Ascending aorta (tissue), 2 donors: ENCODE data around the gene TMEM187. TPM values are rescaled to one million over a fixed set of nuclear protein-coding genes. Genes with fewer than 3 reads are reported as not detected.

Source experiments
- DNase-seq, 2 donors: peaks; one replicate each; pipeline ENCODE4 v3.0.0-alpha.2; 2019; ENCODE audit warnings: low spot score in 2 of 2
- H3K27ac ChIP-seq, 2 donors: fragments of 200-600 bp; sonication (generic); one replicate each; pipeline ENCODE4 v1.5.1; 2016 to 2017; ENCODE audit warnings: mild to moderate bottlenecking in 1 of 2
- H3K27me3 ChIP-seq: fragments of 200-600 bp; sonication (generic); one replicate; pipeline ENCODE4 v1.5.1; 2017
- H3K36me3 ChIP-seq, 2 donors: fragments of 200-600 bp; sonication (generic); one replicate each; pipeline ENCODE4 v1.5.1; 2016
- H3K4me1 ChIP-seq, 2 donors: fragments of 200-600 bp; sonication (generic); one replicate each; pipeline ENCODE4 v1.5.1; 2016 to 2017; ENCODE audit warnings: mild to moderate bottlenecking in 1 of 2
- H3K4me3 ChIP-seq, 2 donors: fragments of 200-600 bp; sonication (generic); one replicate each; pipeline ENCODE4 v1.5.1; 2016 to 2017; ENCODE audit warnings: mild to moderate bottlenecking in 1 of 2
- H3K9me3 ChIP-seq, 2 donors: fragments of 200-600 bp; sonication (generic); one replicate each; pipeline ENCODE4 v1.5.1; 2016
- intact Hi-C: fragments of 100-400 bp; cut with DNase I; formaldehyde crosslinking; loops from one replicate; pipeline ENCODE4 v1.15.1; 2023
- total RNA-seq: library from RNA; depleted of rRNA; stranded (reverse); fragments of >200 nt; gene quantifications from one replicate; pipeline ENCODE4 v1.1.0, GENCODE V29; 2016
- TF ChIP-seq, protein P1 (sequence below), 3 experiments: fragments of 200-600 bp in 2 of 3; fragments of 450-650 bp in 1 of 3; sonication (generic) in 2 of 3; IDR thresholded peaks; one replicate each; pipeline ENCODE4 v1.5.1; 2016 to 2019; ENCODE audit warnings: antibody characterized with exemption in 3 of 3, mild to moderate bottlenecking in 1 of 3, moderate library complexity in 1 of 3

TMEM187 gene
- total RNA-seq, 1 donor from 2014 or later: 4.4 TPM

DNA sequence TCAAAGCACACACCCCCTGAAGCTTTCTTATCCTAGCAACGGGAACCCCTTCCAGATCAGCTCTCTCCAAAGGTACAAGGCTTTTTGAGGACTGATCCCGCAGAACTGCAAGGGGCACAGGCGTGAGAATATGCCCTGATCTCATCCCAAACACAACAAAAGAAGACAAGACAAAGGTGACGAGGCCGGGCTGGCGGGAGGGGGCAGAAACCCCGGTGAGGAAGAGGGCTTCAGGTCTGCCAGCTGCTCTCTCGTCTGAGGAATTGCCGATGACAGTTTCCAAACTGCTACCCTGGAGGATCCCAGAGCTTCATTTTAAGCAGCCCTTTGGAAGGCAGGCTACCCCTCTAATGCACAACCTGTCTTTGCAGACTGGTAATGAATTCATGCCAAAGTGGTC is 4.3 kb upstream of the TMEM187 start:
- Histone ChIP-seq H3K4me3 (peak overlapping the region in 1 of 2 donors; percentile 91), H3K9me3 (no peaks in the 10 kb centered on the region), H3K27ac (peak overlapping the region; percentile 10 to 98), H3K36me3 (peaks cover 11 to 13% of the 10 kb centered on the region in 2 donors), H3K4me1 (peaks cover 11 to 21% of the 10 kb centered on the region in 2 donors), H3K27me3 (no peaks in the 10 kb centered on the region)
- intact Hi-C loops: no loop called here
- DNase-seq: no peak
- TF ChIP-seq, protein P1, sequence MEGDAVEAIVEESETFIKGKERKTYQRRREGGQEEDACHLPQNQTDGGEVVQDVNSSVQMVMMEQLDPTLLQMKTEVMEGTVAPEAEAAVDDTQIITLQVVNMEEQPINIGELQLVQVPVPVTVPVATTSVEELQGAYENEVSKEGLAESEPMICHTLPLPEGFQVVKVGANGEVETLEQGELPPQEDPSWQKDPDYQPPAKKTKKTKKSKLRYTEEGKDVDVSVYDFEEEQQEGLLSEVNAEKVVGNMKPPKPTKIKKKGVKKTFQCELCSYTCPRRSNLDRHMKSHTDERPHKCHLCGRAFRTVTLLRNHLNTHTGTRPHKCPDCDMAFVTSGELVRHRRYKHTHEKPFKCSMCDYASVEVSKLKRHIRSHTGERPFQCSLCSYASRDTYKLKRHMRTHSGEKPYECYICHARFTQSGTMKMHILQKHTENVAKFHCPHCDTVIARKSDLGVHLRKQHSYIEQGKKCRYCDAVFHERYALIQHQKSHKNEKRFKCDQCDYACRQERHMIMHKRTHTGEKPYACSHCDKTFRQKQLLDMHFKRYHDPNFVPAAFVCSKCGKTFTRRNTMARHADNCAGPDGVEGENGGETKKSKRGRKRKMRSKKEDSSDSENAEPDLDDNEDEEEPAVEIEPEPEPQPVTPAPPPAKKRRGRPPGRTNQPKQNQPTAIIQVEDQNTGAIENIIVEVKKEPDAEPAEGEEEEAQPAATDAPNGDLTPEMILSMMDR (IDR thresholded peaks at IDR 0.05): no peak

- peak overlapping the region; percentile 84 to 91 for H3K4me3 ChIP-seq
- no peak for DNase-seq
- intact Hi-C loops: no loop called here
- H3K36me3 ChIP-seq: peaks cover 6 to 8% of the 10 kb centered on the region in 2 donors
- peaks cover 16 to 21% of the 10 kb centered on the region in 2 donors for H3K4me1 ChIP-seq
- TF ChIP-seq, protein P1 (IDR thresholded peaks at IDR 0.05): no peak
- no peaks in the 10 kb centered on the region for H3K9me3 ChIP-seq
- H3K27ac ChIP-seq: peak overlapping the region; percentile 98 to 99
- no peaks in the 10 kb centered on the region for H3K27me3 ChIP-seq
Measured at GRCh38 chrX:153968754-153969124, 3.8 kb upstream of the TMEM187 start.

DNA sequence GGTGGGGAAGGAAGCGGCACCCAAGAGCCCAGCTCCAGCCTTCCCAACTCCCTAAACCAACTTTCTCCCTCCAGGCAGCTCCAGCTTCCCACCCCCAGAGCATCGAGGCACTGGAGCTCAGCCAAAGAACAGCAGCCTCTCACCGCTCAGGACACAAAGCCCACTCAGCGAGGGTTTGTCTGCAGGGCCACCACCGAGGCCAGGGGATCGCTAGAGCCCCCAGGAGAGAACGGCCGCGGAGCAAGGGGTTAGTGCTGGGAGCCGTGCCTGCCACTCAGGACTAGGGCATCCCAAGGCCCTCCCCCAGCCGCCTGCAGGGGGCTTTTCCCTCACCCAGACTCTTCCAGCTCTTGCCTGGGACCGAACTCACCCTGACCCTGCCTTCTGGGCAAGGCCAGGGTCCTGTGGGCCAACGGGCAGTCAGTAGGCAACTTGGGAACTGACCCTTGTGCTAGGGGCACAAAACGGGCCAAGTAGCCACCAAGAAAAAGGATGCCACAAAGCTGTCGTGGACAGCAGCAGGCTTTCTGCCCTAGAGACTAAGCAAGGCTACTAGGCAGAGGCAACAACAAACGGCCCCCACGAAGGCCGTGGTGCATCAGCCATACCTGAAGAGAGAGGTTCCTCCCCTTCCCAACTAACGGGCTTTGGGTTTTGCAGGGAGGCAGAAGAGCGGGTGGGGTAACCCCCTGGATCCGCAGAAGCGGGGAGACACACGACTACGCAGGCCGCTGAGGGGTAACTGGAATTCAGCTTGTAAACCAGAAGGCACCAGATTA is 3.2 kb upstream of the TMEM187 start:
- TF ChIP-seq, protein P1 (IDR thresholded peaks at IDR 0.05): no peak
- H3K27ac ChIP-seq: peak overlapping the region; percentile 98 to 99
- intact Hi-C loops: no loop called here
- no peaks in the 10 kb centered on the region for H3K9me3 ChIP-seq
- no peak for DNase-seq
- no peaks in the 10 kb centered on the region for H3K27me3 ChIP-seq
- H3K4me1 ChIP-seq: peaks cover 18 to 21% of the 10 kb centered on the region in 2 donors
- H3K4me3 ChIP-seq: peak overlapping the region; percentile 84 to 91
- H3K36me3 ChIP-seq: peaks cover 1 to 3% of the 10 kb centered on the region in 2 donors

GRCh38 chrX:153969904-153970356 is 2.6 kb upstream of the TMEM187 start:
- intact Hi-C loops: loop anchor here (5.0 kb wide), 1 partner anchor 572 kb away; no protein-coding TSS in a partner anchor
- peaks cover 18 to 21% of the 10 kb centered on the region in 2 donors for H3K4me1 ChIP-seq

DNA sequence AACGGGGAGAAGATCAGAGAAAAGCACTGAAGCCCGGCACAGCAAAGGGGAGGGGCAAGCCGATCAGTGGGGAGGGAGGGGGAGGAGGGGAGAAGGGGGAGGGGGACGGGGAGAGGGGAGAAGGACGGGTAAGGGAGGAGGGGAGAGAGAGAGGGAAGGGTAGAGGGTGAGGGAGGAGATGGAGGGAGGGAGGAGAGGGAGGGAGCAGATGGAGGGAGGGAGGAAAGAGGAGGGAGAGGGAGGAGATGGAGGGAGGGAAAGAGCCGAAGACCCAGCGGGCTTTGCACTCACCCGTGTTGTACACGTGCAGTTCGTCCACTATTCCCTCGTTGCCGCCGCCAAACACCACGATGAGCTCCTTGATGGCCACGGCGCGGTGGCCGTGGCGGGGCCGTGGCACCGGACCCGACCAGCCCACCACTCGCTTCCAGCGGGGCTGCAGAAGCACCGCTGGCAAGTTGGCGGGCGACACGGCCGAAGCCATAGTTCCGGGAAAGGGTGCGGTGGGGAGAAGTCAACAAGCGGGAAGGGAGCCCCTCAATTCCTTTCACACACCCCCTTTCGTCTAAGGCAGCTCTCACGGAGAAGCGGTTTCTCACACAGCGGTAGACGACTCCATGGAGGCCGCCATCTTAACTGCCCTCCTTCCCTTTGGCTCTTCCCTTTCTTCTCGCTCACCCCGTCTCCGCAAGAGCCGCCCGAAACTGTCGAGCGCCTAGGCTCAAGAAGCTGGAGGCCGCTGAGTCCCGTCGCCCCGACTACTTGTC is 2.0 kb upstream of the TMEM187 start:
- peak overlapping the region; percentile 98 to 99 for H3K27ac ChIP-seq
- peak overlapping the region; percentile 84 to 91 for H3K4me3 ChIP-seq
- intact Hi-C loops: loop anchor here (5.0 kb wide), 1 partner anchor 572 kb away; no protein-coding TSS in a partner anchor
- H3K36me3 ChIP-seq: no peaks in the 10 kb centered on the region
- peaks cover 18 to 21% of the 10 kb centered on the region in 2 donors for H3K4me1 ChIP-seq
- TF ChIP-seq, protein P1 (IDR thresholded peaks at IDR 0.05): no peak
- no peaks in the 10 kb centered on the region for H3K27me3 ChIP-seq
- no peaks in the 10 kb centered on the region for H3K9me3 ChIP-seq
- DNase-seq: no peak

More at GRCh38 chrX:153969904-153970356, 2.6 kb upstream of the TMEM187 start:
- Histone ChIP-seq H3K4me3 (peak overlapping the region; percentile 84 to 91), H3K27ac (peak overlapping the region; percentile 98 to 99), H3K36me3 (no peaks in the 10 kb centered on the region), H3K9me3 (no peaks in the 10 kb centered on the region), H3K27me3 (no peaks in the 10 kb centered on the region)
- no peak for DNase-seq
- TF ChIP-seq, protein P1 (IDR thresholded peaks at IDR 0.05): no peak
